IMR-90 (cell line): ENCODE data around the gene DENND1B. TPM values are rescaled to one million over a fixed set of nuclear protein-coding genes. Genes with fewer than 3 reads are reported as not detected.

Experiments used
- ATAC-seq: fragments of 200-7000 bp; cut with Tn5 transposase; 2 replicates; pipeline ENCODE4 v1.9.1; 2020; ENCODE audit warnings: low read depth, mild to moderate bottlenecking, moderate library complexity
- BruUV-seq: library from RNA; stranded (reverse); fragments of 400-500 nt; replicated peaks from 2 replicates; lab custom pipeline; 2021; lab: Mats Ljungman, UMichigan
- CTCF ChIA-PET: fragments of 300-600 bp; formaldehyde crosslinking; extraction: SDS; loops from one replicate; lab custom pipeline; 2021; ENCODE audit warnings: antibody characterized with exemption; lab: Yijun Ruan, JAX
- POLR2A ChIA-PET: fragments of 300-600 bp; sonication (Branson Sonifier 250); formaldehyde crosslinking; loops from one replicate; lab custom pipeline; 2022; ENCODE audit warnings: antibody characterized with exemption; ENCODE audit not compliant: unreplicated experiment; lab: Charles Lee
- DNase-seq: peaks from one replicate; pipeline ENCODE4 v3.0.0; 2013
- H2AFZ ChIP-seq: replicated peaks from 2 replicates; pipeline ENCODE3; 2013; ENCODE audit warnings: low read length, mild to moderate bottlenecking; ENCODE audit not compliant: poor library complexity
- H2AK5ac ChIP-seq: 2 replicates; pipeline ENCODE4 v1.6.1; 2013; ENCODE audit warnings: low read depth, low read length, inconsistent platforms
- H2AK9ac ChIP-seq: replicated peaks from 2 replicates; pipeline ENCODE3; 2013; ENCODE audit warnings: mild to moderate bottlenecking, low read depth, low read length, moderate library complexity; ENCODE audit not compliant: poor library complexity
- H2BK120ac ChIP-seq: 2 replicates; pipeline ENCODE4 v1.6.1; 2013; ENCODE audit warnings: low read depth, low read length, inconsistent platforms
- H2BK15ac ChIP-seq: 3 replicates; pipeline ENCODE4 v1.6.1; 2013; ENCODE audit warnings: low read depth, low read length, inconsistent platforms
- H2BK20ac ChIP-seq: 2 replicates; pipeline ENCODE4 v1.6.1; 2013; ENCODE audit warnings: low read depth, mild to moderate bottlenecking, inconsistent platforms, low read length, moderate library complexity
- H2BK5ac ChIP-seq: 2 replicates; pipeline ENCODE4 v1.6.1; 2013; ENCODE audit warnings: mild to moderate bottlenecking, low read depth, low read length, inconsistent platforms; ENCODE audit not compliant: poor library complexity, severe bottlenecking
- H3K14ac ChIP-seq: replicated peaks from 2 replicates; pipeline ENCODE4 v1.6.1; 2013; ENCODE audit warnings: low read depth, low read length, inconsistent platforms
- H3K18ac ChIP-seq: 2 replicates; pipeline ENCODE4 v1.6.1; 2013; ENCODE audit warnings: low read depth, low read length, control low read depth
- H3K23ac ChIP-seq: 2 replicates; pipeline ENCODE4 v1.6.1; 2013; ENCODE audit warnings: low read depth, low read length, inconsistent platforms
- H3K27ac ChIP-seq: 2 replicates; pipeline ENCODE4 v1.5.1; 2013; ENCODE audit warnings: mild to moderate bottlenecking, control low read depth, low read length; ENCODE audit not compliant: insufficient read depth
- H3K27me3 ChIP-seq: 2 replicates; pipeline ENCODE4 v1.6.1; 2013; ENCODE audit warnings: low read length; ENCODE audit not compliant: control insufficient read depth, insufficient read depth
- H3K36me3 ChIP-seq: 2 replicates; pipeline ENCODE4 v1.6.1; 2013; ENCODE audit warnings: low read length, mixed read lengths; ENCODE audit not compliant: control insufficient read depth, insufficient read depth
- H3K4ac ChIP-seq: 2 replicates; pipeline ENCODE4 v1.6.1; 2013; ENCODE audit warnings: low read depth, low read length, inconsistent platforms
- H3K4me1 ChIP-seq: 2 replicates; pipeline ENCODE4 v1.6.1; 2013; ENCODE audit warnings: low read length, mixed read lengths; ENCODE audit not compliant: control insufficient read depth, insufficient read depth
- H3K4me2 ChIP-seq: 2 replicates; pipeline ENCODE4 v1.6.1; 2013; ENCODE audit warnings: low read depth, mild to moderate bottlenecking, control low read depth, low read length, moderate library complexity
- H3K4me3 ChIP-seq: 2 replicates; pipeline ENCODE4 v1.5.1; 2013; ENCODE audit warnings: low read depth, mild to moderate bottlenecking, control low read depth, low read length, moderate library complexity; ENCODE audit not compliant: insufficient read depth
- H3K56ac ChIP-seq: 2 replicates; pipeline ENCODE4 v1.6.1; 2013; ENCODE audit warnings: low read length, inconsistent platforms; ENCODE audit not compliant: insufficient read depth; ENCODE audit errors: extremely low read depth
- H3K79me1 ChIP-seq, 2 experiments: 2 replicates each; pipeline ENCODE4 v1.6.1; 2013; ENCODE audit warnings: low read length in 2 of 2, inconsistent platforms in 1 of 2, low read depth in 1 of 2
- H3K9ac ChIP-seq: 2 replicates; pipeline ENCODE4 v1.6.1; 2013; ENCODE audit warnings: low read depth, low read length, control low read depth
- H3K9me1 ChIP-seq: 2 replicates; pipeline ENCODE4 v1.6.1; 2013; ENCODE audit warnings: low read length, inconsistent platforms; ENCODE audit not compliant: insufficient read depth
- H3K9me3 ChIP-seq: 2 replicates; pipeline ENCODE4 v1.6.1; 2013; ENCODE audit warnings: low read length; ENCODE audit not compliant: control insufficient read depth, insufficient read depth
- H4K20me1 ChIP-seq: 2 replicates; pipeline ENCODE4 v1.6.1; 2013; ENCODE audit warnings: low read length, inconsistent platforms; ENCODE audit not compliant: insufficient read depth
- H4K5ac ChIP-seq: 2 replicates; pipeline ENCODE4 v1.6.1; 2013; ENCODE audit warnings: mild to moderate bottlenecking, low read depth, low read length, control low read depth
- H4K8ac ChIP-seq, 2 experiments: 2 replicates each; pipeline ENCODE4 v1.6.1; 2013; ENCODE audit warnings: low read depth in 2 of 2, low read length in 2 of 2, control low read depth in 1 of 2, inconsistent platforms in 1 of 2
- H4K91ac ChIP-seq: 2 replicates; pipeline ENCODE4 v1.6.1; 2013; ENCODE audit warnings: low read depth, low read length, inconsistent platforms; ENCODE audit not compliant: insufficient read depth
- BHLHE40 ChIP-seq: fragments of 150-350 bp; IDR thresholded peaks from 2 replicates; pipeline ENCODE4 v1.6.1; 2016; ENCODE audit warnings: mild to moderate bottlenecking, low read depth, low read length
- CEBPB ChIP-seq: IDR thresholded peaks from 2 replicates; pipeline ENCODE4 v1.6.1; 2012; ENCODE audit warnings: low read depth, low read length, improper control_type of control experiment
- CHD1 ChIP-seq: IDR thresholded peaks from 2 replicates; pipeline ENCODE4 v1.6.1; 2012; ENCODE audit warnings: low read depth, low read length, improper control_type of control experiment
- CTCF ChIP-seq: conservative IDR thresholded peaks from 2 replicates; pipeline ENCODE4 v1.5.1; 2012; ENCODE audit warnings: mild to moderate bottlenecking, low read depth, low read length, improper control_type of control experiment
- ELK1 ChIP-seq: fragments of 150-350 bp; IDR thresholded peaks from 2 replicates; pipeline ENCODE4 v1.6.1; 2016; ENCODE audit warnings: low read depth, mild to moderate bottlenecking, low read length, moderate library complexity, borderline replicate concordance
- FOS ChIP-seq: fragments of 150-350 bp; IDR thresholded peaks from 2 replicates; pipeline ENCODE4 v1.6.1; 2016; ENCODE audit warnings: low read depth, low read length
- MAFK ChIP-seq: IDR thresholded peaks from 2 replicates; pipeline ENCODE4 v1.6.1; 2012; ENCODE audit warnings: low read depth, low read length, improper control_type of control experiment
- MXI1 ChIP-seq: IDR thresholded peaks from 2 replicates; pipeline ENCODE4 v1.6.1; 2012; ENCODE audit warnings: low read depth, mild to moderate bottlenecking, low read length, moderate library complexity, borderline replicate concordance
- NFE2L2 ChIP-seq: fragments of 150-350 bp; IDR thresholded peaks from 2 replicates; pipeline ENCODE4 v1.6.1; 2016; ENCODE audit warnings: low read depth, mild to moderate bottlenecking, low read length
- POLR2A ChIP-seq: IDR thresholded peaks from 2 replicates; pipeline ENCODE4 v1.6.1; 2012; ENCODE audit warnings: mild to moderate bottlenecking, low read depth, low read length
- RAD21 ChIP-seq: IDR thresholded peaks from 2 replicates; pipeline ENCODE4 v1.6.1; 2012; ENCODE audit warnings: low read length, improper control_type of control experiment
- RCOR1 ChIP-seq: IDR thresholded peaks from 2 replicates; pipeline ENCODE4 v1.6.1; 2012; ENCODE audit warnings: mild to moderate bottlenecking, low read length, improper control_type of control experiment; ENCODE audit not compliant: insufficient replicate concordance
- RFX5 ChIP-seq: IDR thresholded peaks from 2 replicates; pipeline ENCODE4 v1.8.0; 2012; ENCODE audit warnings: low read depth, mild to moderate bottlenecking, low read length, moderate library complexity
- USF2 ChIP-seq: fragments of 150-350 bp; IDR thresholded peaks from 2 replicates; pipeline ENCODE4 v1.6.1; 2017; ENCODE audit warnings: mild to moderate bottlenecking, antibody characterized with exemption, low read length, low read depth
- dilution Hi-C: fragments of 300-500 bp; cut with HindIII; formaldehyde crosslinking; loops from one replicate; pipeline ENCODE4 v1.14.3; 2018; ENCODE audit warnings: low sequenced_read_pairs; ENCODE audit not compliant: unreplicated experiment
- in situ Hi-C: fragments of 300-500 bp; cut with MboI; formaldehyde crosslinking; loops from 3 replicates; pipeline ENCODE4 v1.14.3; 2019; ENCODE audit warnings: low sequenced_read_pairs, inconsistent platforms, mixed read lengths
- intact Hi-C: fragments of 100-400 bp; cut with micrococcal nuclease; formaldehyde crosslinking; loops from 2 replicates; pipeline ENCODE4 v1.10.0; 2022
- polyA plus RNA-seq, 3 experiments: library from polyadenylated mRNA; depleted of rRNA; stranded (reverse); fragments of >200 nt; gene quantifications; 2 replicates each; pipeline ENCODE4 v1.2.3, GENCODE V29; 2012; ENCODE audit warnings: low replicate concordance in 1 of 3
- total RNA-seq: library from RNA; depleted of rRNA; stranded (reverse); fragments of >200 nt; gene quantifications from 2 replicates; pipeline ENCODE4 v1.2.3, GENCODE V29; 2012

DENND1B gene
- total and polyA plus RNA-seq, 2 of the 4 experiments (the other 2 are of a cell fraction): 4.0 to 24.2 TPM

GRCh38 chr1:197771386-197771785 is 3.9 kb downstream of the DENND1B start (continued):
- no peak for TF ChIP-seq USF2

GRCh38 chr1:197770243-197770642 is 5.0 kb downstream of the DENND1B start:
- Histone ChIP-seq H3K4me3 (no peak overlapping the region), H4K20me1 (no peaks in the 10 kb centered on the region), H2BK120ac (no peak overlapping the region), H2AFZ (no peak overlapping the region), H3K4me1 (no peaks in the 10 kb centered on the region), H3K36me3 (peaks cover 1% of the 10 kb centered on the region; the same call in 1 of the 2 replicates), H3K4me2 (no peak overlapping the region), H3K9me3 (no peaks in the 10 kb centered on the region), H3K23ac (no peak overlapping the region), H3K9me1 (peaks cover 4% of the 10 kb centered on the region), H2BK5ac (no peak overlapping the region), H3K18ac (no peak overlapping the region), H3K79me1 (peaks cover 21 to 45% of the 10 kb centered on the region in 2 experiments), H2AK9ac (no peak overlapping the region), H4K5ac (no peak overlapping the region), H3K9ac (no peak overlapping the region), H3K4ac (no peak overlapping the region), H3K56ac (no peak overlapping the region), H3K27ac (no peak overlapping the region), H4K91ac (no peak overlapping the region), H2BK20ac (no peak overlapping the region), H3K27me3 (no peaks in the 10 kb centered on the region), H2BK15ac (no peak overlapping the region), H3K14ac (no peak overlapping the region), H2AK5ac (no peak overlapping the region), H4K8ac (no peak overlapping the region)
- ATAC-seq: no peak
- BruUV-seq: no TSS peak
- DNase-seq: no peak
- dilution Hi-C loops: no loop called here
- CTCF ChIA-PET: no interaction called here
- POLR2A ChIA-PET: no interaction called here
- intact Hi-C loops: loop anchor here (5.0 kb wide), 1 partner anchor 153 kb away; no protein-coding TSS in a partner anchor
- in situ Hi-C loops: no loop called here
- TF ChIP-seq BHLHE40 (no peak), MAFK (no peak), CEBPB (no peak), NFE2L2 (no peak), RAD21 (no peak), MXI1 (no peak), ELK1 (no peak), POLR2A (no peak), FOS (no peak), RCOR1 (no peak), CTCF (no peak), RFX5 (no peak), USF2 (no peak), CHD1 (no peak)
